Measurements from ENCODE around the gene GJD2.

The GJD2 gene

GRCh38 chr15:34753236-34753894 is 1.4 kb downstream of the GJD2 start:
- no peak overlapping the region for H3K27ac ChIP-seq
- ChIA-PET POLR2A (ENCODE audit: low non-redundant PET) (no interaction called here), CTCF (no interaction called here)
- TF ChIP-seq CTCF (conservative IDR thresholded peaks at IDR 0.05; ENCODE audit: low read depth), result no peak
- peak; percentile 66 for DNase-seq (ENCODE audit: low spot score)

GRCh38 chr15:34749691-34750090 is 5.1 kb downstream of the GJD2 start:
- CTCF ChIA-PET, result interaction anchor here (0.5 kb wide), 1 partner anchor 77 kb away, joined by 3 read pairs; no protein-coding TSS in a partner anchor
- TF ChIP-seq CTCF (conservative IDR thresholded peaks at IDR 0.05; ENCODE audit: low read depth), result no peak

GRCh38 chr15:34739346-34739745 is 15.5 kb downstream of the GJD2 start:
- POLR2A ChIA-PET (ENCODE audit: low non-redundant PET), result no interaction called here
- CTCF ChIA-PET, result no interaction called here
- no peak for TF ChIP-seq CTCF (conservative IDR thresholded peaks at IDR 0.05; ENCODE audit: low read depth)
- no peak overlapping the region for H3K27ac ChIP-seq
- DNase-seq (ENCODE audit: low spot score), result no peak

More at GRCh38 chr15:34749691-34750090, 5.1 kb downstream of the GJD2 start:
- POLR2A ChIA-PET (ENCODE audit: low non-redundant PET), result no interaction called here
- no peak for DNase-seq (ENCODE audit: low spot score)
- H3K27ac ChIP-seq, result no peak overlapping the region

GRCh38 chr15:34738002-34738401 is 16.8 kb downstream of the GJD2 start:
- ChIA-PET CTCF (interaction anchor here (0.7 kb wide), 1 partner anchor 815 kb away, joined by 3 read pairs; no protein-coding TSS in a partner anchor), POLR2A (ENCODE audit: low non-redundant PET) (no interaction called here)
- no peak for TF ChIP-seq CTCF (conservative IDR thresholded peaks at IDR 0.05; ENCODE audit: low read depth)
- no peak for DNase-seq (ENCODE audit: low spot score)
- no peak overlapping the region for H3K27ac ChIP-seq

- CTCF ChIA-PET, result interaction anchor here (0.7 kb wide), 1 partner anchor 815 kb away, joined by 3 read pairs; no protein-coding TSS in a partner anchor
- no peak overlapping the region for H3K27ac ChIP-seq
- TF ChIP-seq CTCF (conservative IDR thresholded peaks at IDR 0.05; ENCODE audit: low read depth), result no peak
- DNase-seq (ENCODE audit: low spot score), result no peak
- POLR2A ChIA-PET (ENCODE audit: low non-redundant PET), result no interaction called here
These were observed 17.3 kb downstream of the GJD2 start for GRCh38 chr15:34737477-34737876.

- no peak for TF ChIP-seq CTCF (conservative IDR thresholded peaks at IDR 0.05; ENCODE audit: low read depth)
- H3K27ac ChIP-seq, result no peak overlapping the region
- ChIA-PET POLR2A (ENCODE audit: low non-redundant PET) (no interaction called here), CTCF (no interaction called here)
- no peak for DNase-seq (ENCODE audit: low spot score)
These were observed 20.5 kb downstream of the GJD2 start for GRCh38 chr15:34734303-34734702.

Data from RWPE1 (cell line).